Testis (tissue), 2 donors: Measurements from ENCODE around the gene SLC38A1.

Source experiments
- CTCF ChIP-seq, 3 experiments: fragments of 450-650 bp in 2 of 3; fragments of 200-600 bp in 1 of 3; sonication (generic) in 1 of 3; IDR thresholded peaks; one replicate each; pipeline ENCODE4 v1.5.1; 2016 to 2019; ENCODE audit warnings: antibody characterized with exemption in 3 of 3, mild to moderate bottlenecking in 2 of 3, moderate library complexity in 1 of 3
- POLR2A ChIP-seq: fragments of 450-650 bp; IDR thresholded peaks from one replicate; pipeline ENCODE4 v1.6.1; 2017; ENCODE audit warnings: antibody characterized with exemption, mild to moderate bottlenecking, moderate library complexity

DNA sequence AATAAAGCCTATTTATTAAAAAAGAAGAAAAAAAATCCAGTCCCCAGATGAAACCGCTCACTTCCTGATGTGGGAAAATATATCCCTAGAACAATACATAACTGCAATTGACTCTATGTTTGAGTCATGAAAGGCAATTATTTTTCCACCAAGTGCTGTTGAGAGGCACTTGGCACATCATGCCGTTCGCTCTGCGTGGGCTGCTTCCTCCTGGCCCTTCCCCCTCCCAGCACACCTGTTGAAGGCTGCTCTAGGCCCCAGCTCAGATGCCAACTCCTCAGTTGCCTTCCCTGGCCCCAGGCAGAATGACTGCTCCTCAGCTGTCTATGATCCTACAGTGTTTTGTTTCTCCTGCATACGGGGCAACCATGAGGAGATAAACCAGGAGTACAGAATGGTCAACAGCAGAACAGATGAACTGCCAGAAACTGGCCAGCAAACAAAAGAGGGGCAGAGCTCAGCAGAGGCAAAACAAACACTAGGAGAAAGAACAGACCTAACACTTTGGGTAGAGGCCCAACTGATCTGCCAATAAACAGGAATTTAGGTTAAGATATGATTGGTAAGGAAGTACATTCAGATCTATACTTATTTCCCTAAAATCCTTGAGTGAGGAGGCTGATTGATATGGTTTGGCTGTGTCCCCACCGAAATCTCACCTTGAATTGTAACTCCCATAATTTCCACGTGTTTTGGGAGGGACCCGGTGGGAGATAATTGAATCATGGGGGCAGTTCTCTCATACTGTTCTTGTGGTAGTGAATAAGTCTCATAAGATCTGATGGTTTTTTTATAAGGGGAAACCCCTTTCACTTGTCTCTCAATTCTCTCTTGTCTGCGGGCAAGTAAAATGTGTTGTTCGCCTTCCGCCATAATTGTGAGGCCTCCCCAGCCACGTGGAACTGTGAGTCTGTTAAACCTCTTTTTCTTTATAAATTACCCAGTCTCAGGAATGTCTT lies 58.6 kb downstream of the SLC38A1 start:
- TF ChIP-seq POLR2A (no peak), CTCF (IDR thresholded peaks at IDR 0.05) (no peak)
